GM18870 (cell line): ENCODE measurements around the gene MAGEB5.
"Not testable (repeated sequence)": the region's sequence is repeated elsewhere in the genome, so short reads cannot be mapped to it uniquely, and the experiment has no call there.

ENCODE experiments used
- ATAC-seq: cut with Tn5 transposase; IDR thresholded peaks from one replicate; pipeline ENCODE4 v1.9.1; 2021; ENCODE audit warnings: moderate library complexity; ENCODE audit not compliant: unreplicated experiment

Gene MAGEB5

GRCh38 chrX:26215869-26216268, at the start of gene MAGEB5:
Gene MAGEB5, plus strand, starts transcription at chrX:26216169. Its CDS starts 1,133 bp downstream, at chrX:26217302.
- no peak for ATAC-seq

- ATAC-seq: no peak
Measured at GRCh38 chrX:26192204-26192603, 23.8 kb upstream of the MAGEB5 start, which contains the start of gene MAGEB6. Gene MAGEB6, plus strand, starts transcription at chrX:26192440. Its CDS starts 1,407 bp downstream, at chrX:26193847.

GRCh38 chrX:26203561-26203960, 12.4 kb upstream of the MAGEB5 start:
- ATAC-seq: no peak

- not testable (repeated sequence) for ATAC-seq
Measured at GRCh38 chrX:26204717-26205116, 11.3 kb upstream of the MAGEB5 start.

GRCh38 chrX:26208012-26208411, 8.0 kb upstream of the MAGEB5 start:
- no peak for ATAC-seq

- ATAC-seq: no peak
Measured at GRCh38 chrX:26219351-26219750, 3.4 kb downstream of the MAGEB5 start.

- no peak for ATAC-seq
Measured at GRCh38 chrX:26234177-26234576, 18.2 kb downstream of the MAGEB5 start.

GRCh38 chrX:26253526-26253925, 37.6 kb downstream of the MAGEB5 start:
- ATAC-seq: no peak

- no peak for ATAC-seq
Measured at GRCh38 chrX:26254436-26254835, 38.5 kb downstream of the MAGEB5 start.

- no peak for ATAC-seq
Measured at GRCh38 chrX:26262121-26262523, 46.2 kb downstream of the MAGEB5 start.
